H1 (cell line): ENCODE results near the gene KDM5A. TPM values are rescaled to one million over a fixed set of nuclear protein-coding genes. Genes with fewer than 3 reads are reported as not detected.

Experiments
- CTCF ChIA-PET: fragments of 300-600 bp; sonication (Branson Sonifier 250); formaldehyde crosslinking; loops from one replicate; lab custom pipeline; 2021; ENCODE audit not compliant: partially characterized antibody; lab: Charles Lee
- POLR2A ChIA-PET: fragments of 300-600 bp; sonication (Branson Sonifier 250); formaldehyde crosslinking; loops from one replicate; lab custom pipeline; 2021; ENCODE audit warnings: inconsistent platforms; ENCODE audit not compliant: partially characterized antibody; lab: Charles Lee
- DNase-seq, 2 experiments: peaks; one replicate each; pipeline versions ENCODE4 v3.0.0 to v3.0.0-alpha.2; 2010 to 2022; ENCODE audit warnings: low spot score in 2 of 2, low read depth in 1 of 2, mixed read lengths in 1 of 2
- FAIRE-seq: peaks from 2 replicates; lab custom pipeline; 2011; peaks lifted over from hg19 to GRCh38; lab: Jason Lieb, UNC
- H2AFZ ChIP-seq: 2 replicates; pipeline ENCODE4 v1.8.1; 2012; ENCODE audit warnings: low read length, inconsistent platforms
- H2AK5ac ChIP-seq: 2 replicates; pipeline ENCODE4 v1.6.1; 2013; ENCODE audit warnings: low read depth, low read length
- H2BK120ac ChIP-seq: replicated peaks from 2 replicates; pipeline ENCODE3; 2013; ENCODE audit warnings: low read depth, low read length, inconsistent platforms
- H2BK12ac ChIP-seq: 2 replicates; pipeline ENCODE4 v1.6.1; 2013; ENCODE audit warnings: low read depth, low read length
- H2BK15ac ChIP-seq: 2 replicates; pipeline ENCODE4 v1.6.1; 2013; ENCODE audit warnings: low read length
- H2BK20ac ChIP-seq: 2 replicates; pipeline ENCODE4 v1.6.1; 2013; ENCODE audit warnings: low read length
- H2BK5ac ChIP-seq: 2 replicates; pipeline ENCODE4 v1.6.1; 2013; ENCODE audit warnings: low read depth, low read length
- H3K14ac ChIP-seq: 2 replicates; pipeline ENCODE4 v1.6.1; 2013; ENCODE audit warnings: inconsistent platforms; ENCODE audit not compliant: insufficient read length
- H3K18ac ChIP-seq: 2 replicates; pipeline ENCODE4 v1.6.1; 2013; ENCODE audit warnings: low read length; ENCODE audit errors: extremely low read depth
- H3K23ac ChIP-seq: 2 replicates; pipeline ENCODE4 v1.6.1; 2013; ENCODE audit warnings: inconsistent platforms; ENCODE audit not compliant: insufficient read length
- H3K23me2 ChIP-seq: 2 replicates; pipeline ENCODE4 v1.6.1; 2013; ENCODE audit warnings: low read depth, low read length
- H3K27ac ChIP-seq: 2 replicates; pipeline ENCODE4 v1.6.1; 2011; ENCODE audit warnings: low read depth, low read length, inconsistent platforms
- H3K27me3 ChIP-seq, 4 experiments: replicated peaks in 1 of 4; 1 replicate in 1 of 4; 2 replicates in 3 of 4; pipeline versions ENCODE4 v1.6.1 to v1.8.1; 2011 to 2013; ENCODE audit warnings: low read length in 3 of 4, mild to moderate bottlenecking in 3 of 4, inconsistent platforms in 2 of 4, mixed read lengths in 2 of 4, moderate library complexity in 1 of 4; ENCODE audit not compliant: control insufficient read depth in 3 of 4, insufficient read depth in 3 of 4; ENCODE audit errors: extremely low read depth in 1 of 4
- H3K36me3 ChIP-seq, 4 experiments: 2 replicates each; pipeline versions ENCODE4 v1.6.1 to v1.8.1; 2011 to 2013; ENCODE audit warnings: mild to moderate bottlenecking in 4 of 4, low read length in 3 of 4, moderate library complexity in 2 of 4, control low read depth in 1 of 4, inconsistent platforms in 1 of 4; ENCODE audit not compliant: insufficient read depth in 4 of 4, control insufficient read depth in 2 of 4
- H3K4ac ChIP-seq: replicated peaks from 2 replicates; pipeline ENCODE3; 2013; ENCODE audit warnings: low read length, low read depth, mixed read lengths, inconsistent platforms; ENCODE audit not compliant: insufficient read length
- H3K4me1 ChIP-seq, 4 experiments: replicated peaks in 1 of 4; 1 replicate in 1 of 4; 2 replicates in 3 of 4; pipeline versions ENCODE4 v1.6.1 to v1.8.1; 2011 to 2013; ENCODE audit warnings: low read length in 3 of 4, inconsistent platforms in 2 of 4, mixed read lengths in 1 of 4; ENCODE audit not compliant: insufficient read depth in 4 of 4, control insufficient read depth in 3 of 4
- H3K4me2 ChIP-seq, 2 experiments: 2 replicates each; pipeline versions ENCODE4 v1.6.1 to v1.8.1; 2011 to 2013; ENCODE audit warnings: low read depth in 2 of 2, low read length in 2 of 2, control low read depth in 1 of 2, inconsistent platforms in 1 of 2, mild to moderate bottlenecking in 1 of 2; ENCODE audit not compliant: insufficient read depth in 1 of 2
- H3K4me3 ChIP-seq, 4 experiments: fragments of 200-600, 300-600 bp in 1 of 4; sonication (generic), shearing (Covaris generic), sonication (Bioruptor Twin) in 1 of 4; 2 replicates each; pipeline versions ENCODE4 v1.5.1 to v1.8.1; 2011 to 2016; ENCODE audit warnings: low read length in 4 of 4, low read depth in 3 of 4, control low read depth in 2 of 4, inconsistent platforms in 2 of 4, mild to moderate bottlenecking in 2 of 4, mixed read lengths in 1 of 4, moderate library complexity in 1 of 4; ENCODE audit not compliant: insufficient read depth in 2 of 4; ENCODE audit errors: extremely low read depth in 1 of 4
- H3K56ac ChIP-seq: replicated peaks from 2 replicates; pipeline ENCODE3; 2013; ENCODE audit warnings: low read depth, mild to moderate bottlenecking, mixed read lengths, low read length, inconsistent platforms; ENCODE audit not compliant: insufficient read length
- H3K79me1 ChIP-seq: 2 replicates; pipeline ENCODE4 v1.6.1; 2013; ENCODE audit warnings: low read depth, low read length, control low read depth
- H3K79me2 ChIP-seq, 2 experiments: 2 replicates each; pipeline versions ENCODE4 v1.6.1 to v1.8.1; 2012 to 2013; ENCODE audit warnings: low read length in 2 of 2, mild to moderate bottlenecking in 2 of 2, inconsistent platforms in 1 of 2; ENCODE audit not compliant: insufficient read depth in 2 of 2, control insufficient read depth in 1 of 2
- H3K9ac ChIP-seq, 4 experiments: replicated peaks in 1 of 4; 1 replicate in 1 of 4; 2 replicates in 3 of 4; pipeline versions ENCODE4 v1.6.1 to v1.8.1; 2011 to 2013; ENCODE audit warnings: low read depth in 3 of 4, low read length in 3 of 4, control low read depth in 2 of 4, mild to moderate bottlenecking in 2 of 4, moderate library complexity in 2 of 4, inconsistent platforms in 1 of 4; ENCODE audit errors: extremely low read depth in 1 of 4
- H3K9me3 ChIP-seq, 2 experiments: 2 replicates each; pipeline versions ENCODE4 v1.6.1 to v1.8.1; 2012 to 2013; ENCODE audit warnings: mild to moderate bottlenecking in 2 of 2, moderate library complexity in 2 of 2, control low read depth in 1 of 2, inconsistent platforms in 1 of 2, low read depth in 1 of 2, low read length in 1 of 2, mixed read lengths in 1 of 2; ENCODE audit not compliant: insufficient read depth in 2 of 2
- H4K20me1 ChIP-seq, 2 experiments: replicated peaks in 1 of 2; 2 replicates each; pipeline versions ENCODE3 to v1.8.1; 2011 to 2013; ENCODE audit warnings: inconsistent platforms in 2 of 2, low read length in 2 of 2, mild to moderate bottlenecking in 1 of 2; ENCODE audit not compliant: insufficient read depth in 2 of 2, control insufficient read depth in 1 of 2
- H4K5ac ChIP-seq: 2 replicates; pipeline ENCODE4 v1.6.1; 2013; ENCODE audit warnings: low read length, low read depth, mixed read lengths, inconsistent platforms; ENCODE audit not compliant: insufficient read length
- H4K8ac ChIP-seq: 2 replicates; pipeline ENCODE4 v1.8.0; 2013; ENCODE audit warnings: mild to moderate bottlenecking, moderate library complexity, low read length, inconsistent platforms; ENCODE audit not compliant: insufficient read depth; ENCODE audit errors: extremely low read depth
- H4K91ac ChIP-seq: replicated peaks from 2 replicates; pipeline ENCODE3; 2013; ENCODE audit warnings: low read length, mixed read lengths, inconsistent platforms; ENCODE audit not compliant: insufficient read length
- CREB1 ChIP-seq: IDR thresholded peaks from 2 replicates; pipeline ENCODE4 v1.6.1; 2012; ENCODE audit warnings: inconsistent platforms
- CTBP2 ChIP-seq: IDR thresholded peaks from 2 replicates; pipeline ENCODE4 v1.7.0; 2011; ENCODE audit warnings: borderline replicate concordance, mild to moderate bottlenecking, moderate library complexity, mixed read lengths, low read length; ENCODE audit not compliant: insufficient read depth, insufficient read length
- GABPA ChIP-seq: IDR thresholded peaks from 2 replicates; pipeline ENCODE4 v1.6.1; 2011; ENCODE audit warnings: mild to moderate bottlenecking, low read length, moderate library complexity, borderline replicate concordance; ENCODE audit not compliant: insufficient read depth
- SP2 ChIP-seq: IDR thresholded peaks from 2 replicates; pipeline ENCODE4 v1.6.1; 2012; ENCODE audit warnings: mild to moderate bottlenecking, low read length, inconsistent platforms
- TEAD4 ChIP-seq: IDR thresholded peaks from 2 replicates; pipeline ENCODE4 v1.6.1; 2012; ENCODE audit warnings: low read depth, low read length, inconsistent platforms, mixed read lengths
- WGBS, 2 experiments: shearing (Covaris generic) in 1 of 2; methylation state at CpG; one replicate each; pipeline versions ENCODE4 v1.1.6 to v1.1.7; 2013 to 2015; ENCODE audit warnings: low lambda C conversion rate in 2 of 2, mixed read lengths in 2 of 2, inconsistent platforms in 1 of 2, low coverage in 1 of 2, missing lambda C conversion rate in 1 of 2; ENCODE audit not compliant: insufficient replicate concordance in 2 of 2, insufficient coverage in 1 of 2, insufficient read length in 1 of 2; ENCODE audit errors: extremely low coverage in 1 of 2, missing lambda C conversion rate in 1 of 2; 5-methylcytosine and 5-hydroxymethylcytosine counted together
- polyA plus RNA-seq, 7 experiments: library from polyadenylated mRNA; depleted of rRNA in 3 of 7; stranded (reverse) in 5 of 7; unstranded in 2 of 7; fragments of >200 nt in 5 of 7; fragments of 200-250 nt in 2 of 7; gene quantifications; 1 replicate in 5 of 7; 2 replicates in 1 of 7; 4 replicates in 1 of 7; pipeline versions ENCODE4 v1.2.1 to v1.2.3, GENCODE V29; 2011 to 2013; ENCODE audit warnings: missing spikeins in 2 of 7, mixed read lengths in 2 of 7
- total RNA-seq: library from RNA; stranded (reverse); fragmentation: NEBNext Ultra II Directional; extraction: Animal tissue kit (Norgen Biotek cat#: 25700); gene quantifications from 2 replicates; pipeline ENCODE4 v1.2.1, GENCODE V29; 2021

Gene KDM5A
- total and polyA plus RNA-seq, 2 of the 8 experiments (the other 6 are each of a cell fraction or from before 2014, with no cell fraction given): 6.3 to 36.9 TPM

- ChIA-PET CTCF (no interaction called here), POLR2A (no interaction called here)
- H2BK5ac ChIP-seq: no peak overlapping the region
- H3K9ac ChIP-seq: no peak overlapping the region
- H3K36me3 ChIP-seq: peaks cover 5 to 35% (median 24%) of the 10 kb centered on the region in 4 experiments
- no peaks in the 10 kb centered on the region for H3K27me3 ChIP-seq
- no peak overlapping the region for H3K14ac ChIP-seq
- FAIRE-seq: no peak
- H3K4me1 ChIP-seq: no peaks in the 10 kb centered on the region
- H3K4me3 ChIP-seq: no peak overlapping the region
- WGBS, 2 experiments: 87% methylated on average over 2 of the region's 2 CpGs; no CpG with 5 or more reads in 1 of the 2 experiments
- DNase-seq: no peak
- H4K5ac ChIP-seq: no peak overlapping the region
- no peak overlapping the region for H2BK15ac ChIP-seq
- H3K9me3 ChIP-seq: no peaks in the 10 kb centered on the region
- H3K23me2 ChIP-seq: no peaks in the 10 kb centered on the region
- TF ChIP-seq TEAD4 (no peak), CREB1 (no peak), SP2 (no peak), GABPA (no peak), CTBP2 (no peak)
- H2AFZ ChIP-seq: no peak overlapping the region
- no peak overlapping the region for H2BK20ac ChIP-seq
- no peak overlapping the region for H3K23ac ChIP-seq
- H3K27ac ChIP-seq: no peak overlapping the region
- no peak overlapping the region for H3K4ac ChIP-seq
- H3K4me2 ChIP-seq: no peak overlapping the region
- no peak overlapping the region for H2BK12ac ChIP-seq
- no peak overlapping the region for H2AK5ac ChIP-seq
- no peaks in the 10 kb centered on the region for H3K79me1 ChIP-seq
- no peaks in the 10 kb centered on the region for H3K79me2 ChIP-seq
- H2BK120ac ChIP-seq: no peak overlapping the region
- H4K20me1 ChIP-seq: no peaks in the 10 kb centered on the region
- no peak overlapping the region for H3K56ac ChIP-seq
- H4K91ac ChIP-seq: no peak overlapping the region
- no peak overlapping the region for H3K18ac ChIP-seq
- H4K8ac ChIP-seq: no peak overlapping the region
These were observed 65.6 kb downstream of the KDM5A start for GRCh38 chr12:323507-323906.
